ENCODE measurements around the gene ADAP2.
"Not testable (repeated sequence)": the region's sequence is repeated elsewhere in the genome, so short reads cannot be mapped to it uniquely, and the experiment has no call there.

ADAP2 gene

DNA sequence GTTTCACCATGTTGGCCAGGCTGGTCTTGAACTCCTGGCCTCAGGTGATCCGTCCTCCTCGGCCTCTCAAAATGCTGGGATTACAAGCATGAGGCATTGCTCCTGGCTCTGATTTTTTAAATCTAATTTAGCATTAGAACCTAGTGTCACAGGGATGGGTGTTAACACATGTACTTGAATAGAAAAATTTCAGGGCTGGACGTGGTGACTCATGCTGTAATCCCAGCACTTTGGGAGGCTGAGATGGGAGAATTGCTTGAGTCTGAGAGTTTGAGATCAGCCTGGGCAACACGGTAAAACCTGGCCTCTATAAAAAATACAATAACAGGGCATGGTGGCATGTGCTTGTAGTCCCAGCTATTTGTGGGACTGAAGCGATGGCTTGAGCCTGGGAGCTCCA lies 43.1 kb downstream of the ADAP2 start:
- no peak for TF ChIP-seq JUND (IDR thresholded peaks at IDR 0.05; ENCODE audit: low read depth)
- no peak for DNase-seq (ENCODE audit: low read depth in 1 of 2, low spot score in 1 of 2)
- in situ Hi-C loops (cut with HindIII; ENCODE audit: low pct_unique_long_range_greater_than_20kb, low sequenced_read_pairs): no loop called here

DNA sequence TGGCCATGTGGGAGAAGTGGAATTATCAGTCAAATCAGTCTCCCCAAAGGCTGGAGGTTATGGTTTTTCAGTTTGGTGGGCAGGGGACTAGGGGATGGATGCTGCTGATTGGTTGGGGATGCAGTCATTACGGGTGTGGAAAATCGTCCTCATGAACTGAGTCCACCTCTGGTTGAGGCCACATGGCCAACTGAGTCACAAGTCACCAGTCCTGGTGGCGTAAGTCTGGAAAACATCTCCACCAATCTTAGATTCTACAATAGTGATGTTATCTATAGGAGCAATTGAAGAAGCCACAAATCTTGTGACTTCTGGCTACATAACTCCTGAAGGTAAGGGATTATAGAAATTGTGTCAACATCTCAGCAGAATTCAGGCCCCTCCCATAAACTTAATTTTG lies 43.9 kb downstream of the ADAP2 start:
- DNase-seq (ENCODE audit: low read depth in 1 of 2, low spot score in 1 of 2): no peak
- no peak for TF ChIP-seq JUND (IDR thresholded peaks at IDR 0.05; ENCODE audit: low read depth)
- in situ Hi-C loops (cut with HindIII; ENCODE audit: low pct_unique_long_range_greater_than_20kb, low sequenced_read_pairs): no loop called here

DNA sequence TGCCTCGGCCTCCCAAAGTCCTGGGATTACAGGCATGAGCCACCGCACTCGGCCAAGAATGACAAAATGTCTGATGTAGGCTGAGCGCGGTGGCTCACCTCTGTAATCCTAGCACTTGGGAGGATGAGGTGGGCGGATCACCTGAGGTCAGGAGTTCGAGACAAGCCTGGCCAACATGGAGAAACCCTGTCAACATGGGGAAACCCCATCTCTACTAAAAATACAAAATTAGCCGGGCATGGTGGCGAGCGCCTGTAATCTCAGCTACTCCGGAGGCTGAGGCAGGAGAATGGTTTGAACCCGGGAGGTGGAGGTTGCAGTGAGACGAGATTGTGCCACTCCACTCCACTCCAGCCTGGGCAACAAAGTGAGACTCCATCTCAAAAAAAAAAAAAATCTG lies 46.2 kb downstream of the ADAP2 start:
- in situ Hi-C loops (cut with HindIII; ENCODE audit: low pct_unique_long_range_greater_than_20kb, low sequenced_read_pairs): not testable (repeated sequence)

DNA sequence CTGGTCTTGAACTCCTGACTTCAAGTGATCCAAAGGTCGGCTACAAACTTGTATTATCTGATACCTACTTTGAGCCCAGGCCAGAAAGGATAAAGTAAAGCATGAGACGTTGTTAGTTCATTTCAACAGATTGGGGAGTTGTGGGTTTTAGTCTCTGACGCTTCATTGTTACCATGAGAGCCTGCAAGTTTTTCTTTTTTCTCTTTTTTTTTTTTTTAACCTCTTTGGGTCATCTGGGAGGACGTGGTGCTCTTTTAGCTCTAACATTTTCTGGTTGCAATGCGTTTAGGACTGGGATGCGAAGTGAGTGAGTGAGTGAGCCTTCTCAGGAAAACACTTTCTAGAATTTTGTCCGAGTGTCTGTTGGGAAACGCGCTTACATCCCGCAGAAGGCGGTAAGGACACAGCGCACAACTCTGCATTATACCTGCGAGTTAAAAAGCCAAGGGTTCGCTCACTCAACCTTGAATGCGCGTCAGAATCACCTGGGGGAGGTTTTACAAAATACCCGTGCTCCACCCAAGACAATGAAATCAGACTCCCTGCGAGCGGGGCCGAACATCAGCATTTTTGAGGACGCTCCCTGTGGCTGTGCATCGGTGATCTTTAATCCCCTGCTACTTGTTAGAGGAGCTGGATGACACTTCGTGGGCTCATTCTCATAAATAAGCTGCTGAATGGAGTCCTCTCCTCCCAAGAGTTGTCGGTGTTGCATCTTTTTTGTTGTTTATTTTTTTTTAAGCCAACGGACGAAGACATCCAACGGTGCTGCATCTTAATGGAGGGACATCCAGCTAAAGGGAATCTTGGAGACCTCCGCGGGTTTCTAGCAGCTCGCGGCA lies 48.5 kb downstream of the ADAP2 start:
- TF ChIP-seq JUND (IDR thresholded peaks at IDR 0.05; ENCODE audit: low read depth): no peak
- peak; percentile 73 to 79 for DNase-seq (ENCODE audit: low read depth in 1 of 2, low spot score in 1 of 2)
- in situ Hi-C loops (cut with HindIII; ENCODE audit: low pct_unique_long_range_greater_than_20kb, low sequenced_read_pairs): no loop called here

More for the DNA sequence above, 46.2 kb downstream of the ADAP2 start:
- DNase-seq (ENCODE audit: low read depth in 1 of 2, low spot score in 1 of 2): not testable (repeated sequence)

DNA sequence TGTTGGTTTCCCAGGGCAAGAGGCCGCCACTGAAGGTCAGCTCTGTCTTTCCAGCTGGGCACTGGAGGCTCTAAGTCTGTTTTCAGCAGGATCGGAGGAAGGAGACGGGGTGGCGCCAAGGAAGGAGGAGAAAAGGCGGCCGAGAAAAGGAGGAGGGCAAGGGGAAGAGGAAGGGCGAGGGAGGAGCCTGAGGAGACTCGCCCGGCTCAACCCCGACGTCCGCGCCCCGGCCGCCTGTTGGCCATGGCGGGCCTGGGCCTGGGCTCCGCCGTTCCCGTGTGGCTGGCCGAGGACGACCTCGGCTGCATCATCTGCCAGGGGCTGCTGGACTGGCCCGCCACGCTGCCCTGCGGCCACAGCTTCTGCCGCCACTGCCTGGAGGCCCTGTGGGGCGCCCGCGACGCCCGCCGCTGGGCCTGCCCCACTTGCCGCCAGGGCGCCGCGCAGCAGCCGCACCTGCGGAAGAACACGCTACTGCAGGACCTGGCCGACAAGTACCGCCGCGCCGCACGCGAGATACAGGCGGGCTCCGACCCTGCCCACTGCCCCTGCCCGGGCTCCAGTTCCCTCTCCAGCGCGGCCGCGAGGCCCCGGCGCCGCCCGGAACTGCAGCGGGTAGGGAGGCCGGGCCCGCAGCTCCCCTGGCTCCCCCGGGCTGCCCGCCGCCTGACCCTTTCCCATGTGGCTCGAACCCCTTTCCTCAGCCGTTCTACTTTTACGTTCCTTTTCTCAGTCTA lies 49.3 kb downstream of the ADAP2 start, which contains the start of gene RNF135:
Gene RNF135 (plus strand): TSS at position 209 of the 737 bp plus-strand sequence. CDS start 35 bp downstream, at position 244.
- peak; percentile 95 to 98 for DNase-seq (ENCODE audit: low read depth in 1 of 2, low spot score in 1 of 2)
- TF ChIP-seq JUND (IDR thresholded peaks at IDR 0.05; ENCODE audit: low read depth): no peak
- in situ Hi-C loops (cut with HindIII; ENCODE audit: low pct_unique_long_range_greater_than_20kb, low sequenced_read_pairs): no loop called here

DNA sequence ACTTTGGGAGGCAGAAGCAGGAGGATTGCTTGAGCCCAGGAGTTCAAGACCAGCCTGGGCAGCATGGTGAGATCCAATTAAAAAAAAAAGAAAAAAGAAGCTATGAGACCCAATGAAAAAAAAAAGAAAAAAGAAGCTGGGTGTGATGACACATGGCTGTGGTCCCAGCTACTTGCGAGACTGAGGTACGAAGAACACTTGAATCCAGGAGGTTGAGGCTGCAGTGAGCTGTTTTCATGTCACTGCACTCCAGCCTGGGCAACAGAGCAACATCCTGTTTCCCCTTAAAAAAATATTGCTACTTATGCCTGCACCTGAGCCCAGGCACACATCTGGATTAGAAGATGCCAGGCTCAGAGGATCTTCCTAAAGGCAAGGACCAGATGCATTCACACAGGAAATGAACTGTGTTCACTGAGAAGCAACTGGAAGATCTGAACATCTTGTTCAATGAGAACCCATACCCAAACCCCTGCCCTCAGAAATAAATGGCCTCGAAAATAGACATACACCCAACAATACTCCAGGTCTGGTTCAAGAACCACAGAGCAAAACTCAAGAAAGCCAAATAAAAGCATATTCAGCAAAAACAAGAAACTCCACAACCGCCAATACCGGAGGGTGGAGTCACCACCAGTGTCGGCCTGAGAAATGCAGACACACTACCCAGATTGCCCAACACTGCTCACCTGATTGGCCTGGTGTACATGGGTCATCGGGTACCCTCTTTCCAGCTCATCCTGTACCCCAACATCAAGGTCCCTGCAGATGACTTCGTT lies 53.5 kb downstream of the ADAP2 start:
- DNase-seq (ENCODE audit: low read depth in 1 of 2, low spot score in 1 of 2): no peak
- no peak for TF ChIP-seq JUND (IDR thresholded peaks at IDR 0.05; ENCODE audit: low read depth)
- in situ Hi-C loops (cut with HindIII; ENCODE audit: low pct_unique_long_range_greater_than_20kb, low sequenced_read_pairs): no loop called here

DNA sequence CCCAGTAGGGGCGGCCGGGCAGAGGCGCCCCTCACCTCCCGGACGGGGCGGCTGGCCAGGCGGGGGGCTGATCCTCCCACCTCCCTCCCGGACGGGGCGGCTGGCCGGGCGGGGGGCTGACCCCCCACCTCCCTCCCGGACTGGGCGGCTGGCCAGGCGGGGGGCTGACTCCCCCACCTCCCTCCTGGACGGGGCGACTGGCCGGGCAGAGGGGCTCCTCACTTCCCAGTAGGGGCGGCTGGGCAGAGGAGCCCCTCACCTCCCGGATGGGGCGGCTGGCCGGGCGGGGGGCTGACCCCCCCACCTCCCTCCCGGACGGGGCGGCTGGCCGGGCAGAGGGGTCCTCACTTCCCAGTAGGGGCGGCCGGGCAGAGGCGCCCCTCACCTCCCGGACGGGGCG lies 58.2 kb downstream of the ADAP2 start:
- DNase-seq (ENCODE audit: low read depth in 1 of 2, low spot score in 1 of 2); in situ Hi-C loops (cut with HindIII; ENCODE audit: low pct_unique_long_range_greater_than_20kb, low sequenced_read_pairs): not testable (repeated sequence)

DNA sequence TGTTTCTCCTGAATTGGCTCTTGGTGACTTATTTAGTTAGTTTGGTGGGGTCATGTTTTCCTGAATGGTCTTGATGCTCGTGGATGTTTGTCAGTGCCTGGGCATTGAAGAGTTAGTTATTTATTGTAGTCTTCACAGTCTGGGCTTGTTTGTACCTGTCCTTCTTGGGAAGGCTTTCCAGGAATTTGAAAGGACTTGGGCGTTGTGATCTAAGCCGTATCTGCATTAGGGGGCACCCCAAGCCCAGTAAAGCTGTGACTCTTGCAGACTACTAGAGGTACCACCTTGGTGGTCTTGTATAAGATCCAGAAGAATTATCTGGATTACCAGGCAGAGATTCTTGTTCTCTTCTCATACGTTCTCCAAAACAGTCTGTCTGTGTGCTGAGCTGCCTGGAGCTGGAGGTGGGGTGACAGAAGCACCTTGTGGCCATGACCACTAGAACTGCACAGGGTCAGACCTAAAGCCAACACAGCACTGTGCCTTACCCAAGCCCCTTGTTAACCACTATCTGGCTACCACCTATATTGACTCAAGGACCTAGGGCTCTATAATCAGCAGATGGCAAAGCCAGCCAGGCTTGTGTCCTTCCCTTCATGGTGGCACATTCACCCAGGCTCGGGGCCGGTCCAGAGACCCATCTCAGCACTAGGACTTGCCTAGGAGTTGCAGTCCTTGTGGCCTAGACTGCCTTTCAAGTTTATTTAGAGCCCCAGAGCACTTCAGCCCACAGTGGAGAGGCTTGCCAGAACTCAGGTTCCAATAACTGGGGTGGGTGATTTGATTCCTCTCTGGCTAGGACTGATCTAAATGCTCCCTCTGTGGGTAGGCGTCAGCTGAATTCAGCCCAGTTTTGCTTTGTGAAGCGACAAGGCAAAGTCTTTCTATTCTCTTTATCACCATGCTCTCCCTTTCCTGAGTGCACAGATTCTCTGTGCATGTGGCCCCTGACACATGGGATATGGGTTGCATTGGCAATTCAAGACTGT lies 60.1 kb downstream of the ADAP2 start:
- in situ Hi-C loops (cut with HindIII; ENCODE audit: low pct_unique_long_range_greater_than_20kb, low sequenced_read_pairs): no loop called here

DNA sequence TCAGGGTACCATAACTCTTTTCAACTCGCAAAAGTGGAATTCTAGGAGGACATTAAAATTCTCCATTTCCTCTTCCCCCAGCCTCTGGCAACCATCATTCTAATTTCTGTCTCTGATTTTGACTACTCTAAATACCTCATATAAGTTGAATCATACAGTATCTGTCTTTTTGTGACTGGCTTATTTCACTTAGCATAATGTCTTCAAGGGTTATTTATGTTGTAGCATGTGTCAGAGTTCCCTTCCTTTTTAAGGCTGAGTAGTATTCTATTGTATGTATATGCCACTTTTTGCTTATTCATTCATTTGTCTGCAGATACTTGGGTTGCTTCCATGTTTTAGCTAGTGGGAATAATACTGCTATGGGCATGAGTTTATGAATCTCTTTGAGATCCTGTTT lies 61.1 kb downstream of the ADAP2 start:
- DNase-seq (ENCODE audit: low read depth in 1 of 2, low spot score in 1 of 2): no peak
- no peak for TF ChIP-seq JUND (IDR thresholded peaks at IDR 0.05; ENCODE audit: low read depth)
- in situ Hi-C loops (cut with HindIII; ENCODE audit: low pct_unique_long_range_greater_than_20kb, low sequenced_read_pairs): no loop called here

More for the DNA sequence above, 60.1 kb downstream of the ADAP2 start:
- TF ChIP-seq JUND (IDR thresholded peaks at IDR 0.05; ENCODE audit: low read depth): no peak
- DNase-seq (ENCODE audit: low read depth in 1 of 2, low spot score in 1 of 2): no peak

DNA sequence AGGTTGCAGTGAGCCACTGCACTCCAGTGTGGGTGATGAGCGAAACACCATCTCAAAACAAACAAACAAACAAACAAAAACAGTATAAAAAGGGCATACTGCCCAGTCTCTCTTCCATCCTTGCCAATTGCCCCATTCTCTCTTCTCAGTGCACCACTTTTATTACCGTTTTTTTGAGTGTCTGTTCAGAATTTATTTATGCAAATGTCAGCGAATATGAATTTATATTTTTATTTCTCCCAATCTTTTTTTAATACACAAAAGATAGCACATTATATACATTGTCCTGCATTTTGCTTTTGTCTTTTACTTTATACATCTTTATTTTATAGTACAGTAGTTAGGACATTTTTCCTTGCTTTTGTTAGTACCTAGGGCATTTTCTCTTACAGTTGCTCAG lies 68.7 kb downstream of the ADAP2 start:
- DNase-seq (ENCODE audit: low read depth in 1 of 2, low spot score in 1 of 2): no peak
- in situ Hi-C loops (cut with HindIII; ENCODE audit: low pct_unique_long_range_greater_than_20kb, low sequenced_read_pairs): no loop called here
- no peak for TF ChIP-seq JUND (IDR thresholded peaks at IDR 0.05; ENCODE audit: low read depth)

DNA sequence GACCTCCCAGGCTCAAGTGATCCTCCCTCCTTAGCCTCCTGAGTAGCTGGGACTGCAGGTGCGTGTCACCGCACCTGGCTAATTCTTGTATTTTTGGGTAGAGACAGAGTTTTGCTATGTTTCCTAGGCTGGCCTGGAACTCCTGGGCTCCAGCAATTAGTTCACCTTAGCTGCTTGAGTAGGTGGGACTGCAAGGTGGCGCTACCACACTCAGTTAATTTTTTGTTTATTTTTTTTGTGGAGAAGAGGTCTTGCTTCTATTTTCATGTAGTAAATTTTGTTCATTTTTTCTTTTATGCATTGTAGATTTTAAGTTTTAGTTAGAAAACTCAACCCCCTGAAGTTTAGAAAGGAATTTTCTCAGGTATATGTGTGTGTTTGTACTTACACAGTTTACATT lies 70.8 kb downstream of the ADAP2 start:
- no peak for TF ChIP-seq JUND (IDR thresholded peaks at IDR 0.05; ENCODE audit: low read depth)
- in situ Hi-C loops (cut with HindIII; ENCODE audit: low pct_unique_long_range_greater_than_20kb, low sequenced_read_pairs): no loop called here
- no peak for DNase-seq (ENCODE audit: low read depth in 1 of 2, low spot score in 1 of 2)

DNA sequence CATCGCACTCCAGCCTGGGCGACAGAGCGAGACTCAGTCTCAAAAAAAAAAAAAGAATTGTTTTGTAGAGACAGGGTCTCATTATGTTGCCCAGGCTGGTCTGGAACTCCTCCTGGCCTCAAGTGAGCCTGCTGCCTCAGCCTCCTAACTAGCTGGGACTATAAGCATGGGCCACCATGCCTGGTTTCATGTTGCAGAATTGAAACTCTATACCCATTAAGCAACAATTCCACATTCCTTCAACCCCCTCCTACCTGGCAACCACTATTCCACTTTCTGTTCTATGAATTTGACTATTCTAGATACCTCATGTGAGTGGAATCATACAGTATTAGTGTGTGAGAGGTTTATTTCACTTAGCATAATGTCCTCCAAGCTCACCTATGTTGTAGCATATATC lies 73.6 kb downstream of the ADAP2 start:
- in situ Hi-C loops (cut with HindIII; ENCODE audit: low pct_unique_long_range_greater_than_20kb, low sequenced_read_pairs): no loop called here
- no peak for DNase-seq (ENCODE audit: low read depth in 1 of 2, low spot score in 1 of 2)

More for the DNA sequence above, 73.6 kb downstream of the ADAP2 start:
- TF ChIP-seq JUND (IDR thresholded peaks at IDR 0.05; ENCODE audit: low read depth): no peak

All from T47D (cell line).